Osteoblast (primary cell): ENCODE data around the gene DUSP1. TPM values are rescaled to one million over a fixed set of nuclear protein-coding genes. Genes with fewer than 3 reads are reported as not detected.
"Not testable (repeated sequence)": the region's sequence is repeated elsewhere in the genome, so short reads cannot be mapped to it uniquely, and the experiment has no call there.

Source experiments
- DNase-seq: peaks from one replicate; pipeline ENCODE4 v3.0.0; 2011; ENCODE audit warnings: low spot score, mixed read lengths; ENCODE audit not compliant: insufficient read length; ENCODE audit errors: missing footprints
- H2AFZ ChIP-seq: 2 replicates; pipeline ENCODE4 v1.6.0; 2011; ENCODE audit warnings: mild to moderate bottlenecking, low read length
- H3K27ac ChIP-seq: 2 replicates; pipeline ENCODE4 v1.5.1; 2011; ENCODE audit warnings: mild to moderate bottlenecking, low read depth, low read length, moderate library complexity
- H3K27me3 ChIP-seq: 2 replicates; pipeline ENCODE4 v1.6.0; 2012; ENCODE audit warnings: mild to moderate bottlenecking, control low read depth, inconsistent platforms, low read length, moderate library complexity; ENCODE audit not compliant: insufficient read depth
- H3K36me3 ChIP-seq: 2 replicates; pipeline ENCODE4 v1.5.1; 2011; ENCODE audit warnings: mild to moderate bottlenecking, low read length, control low read depth, moderate library complexity; ENCODE audit not compliant: insufficient read depth
- H3K4me1 ChIP-seq: 2 replicates; pipeline ENCODE4 v1.5.1; 2011; ENCODE audit warnings: mild to moderate bottlenecking, low read length, control low read depth, moderate library complexity; ENCODE audit not compliant: insufficient read depth
- H3K4me2 ChIP-seq: 2 replicates; pipeline ENCODE4 v1.6.0; 2011; ENCODE audit warnings: mild to moderate bottlenecking, low read length; ENCODE audit not compliant: insufficient read depth
- H3K4me3 ChIP-seq: fragments of 200-600 bp; sonication (generic); 3 replicates; pipeline ENCODE4 v1.5.1; 2012; ENCODE audit warnings: mild to moderate bottlenecking, low read length, inconsistent platforms; ENCODE audit not compliant: insufficient read depth
- H3K79me2 ChIP-seq: 2 replicates; pipeline ENCODE4 v1.6.0; 2012; ENCODE audit warnings: mild to moderate bottlenecking, low read length, control low read depth, inconsistent platforms; ENCODE audit not compliant: insufficient read depth
- H3K9me3 ChIP-seq: 2 replicates; pipeline ENCODE4 v1.5.1; 2011; ENCODE audit warnings: low read depth, low read length, control low read depth
- H4K20me1 ChIP-seq: 2 replicates; pipeline ENCODE4 v1.6.0; 2012; ENCODE audit warnings: mild to moderate bottlenecking, low read length, control low read depth; ENCODE audit not compliant: insufficient read depth
- CTCF ChIP-seq: IDR thresholded peaks from 2 replicates; pipeline ENCODE4 v1.5.1; 2011; ENCODE audit warnings: mild to moderate bottlenecking, low read depth, low read length, moderate library complexity; ENCODE audit errors: extremely low read depth
- total RNA-seq: library from RNA; depleted of rRNA; stranded (reverse); fragments of >200 nt; gene quantifications from 2 replicates; pipeline ENCODE4 v1.2.3, GENCODE V29; 2012

The DUSP1 gene
- total RNA-seq, 1 donor: 74.6 TPM

- H4K20me1 ChIP-seq: no peaks in the 10 kb centered on the region
- no peaks in the 10 kb centered on the region for H3K27me3 ChIP-seq
- TF ChIP-seq CTCF: no peak
- no peak for DNase-seq
- no peaks in the 10 kb centered on the region for H3K36me3 ChIP-seq
- no peak overlapping the region for H2AFZ ChIP-seq
- no peak overlapping the region for H3K27ac ChIP-seq
- H3K4me1 ChIP-seq: peaks cover 27% of the 10 kb centered on the region
- H3K4me2 ChIP-seq: no peak overlapping the region
- H3K79me2 ChIP-seq: no peaks in the 10 kb centered on the region
- no peaks in the 10 kb centered on the region for H3K9me3 ChIP-seq
- no peak overlapping the region for H3K4me3 ChIP-seq
These were observed 14.6 kb upstream of the DUSP1 start for GRCh38 chr5:172785429-172786088.

GRCh38 chr5:172784162-172784561 lies 13.2 kb upstream of the DUSP1 start:
- peaks cover 14% of the 10 kb centered on the region for H3K4me1 ChIP-seq
- DNase-seq, H3K27ac ChIP-seq: not testable (repeated sequence)

GRCh38 chr5:172783319-172783718 lies 12.3 kb upstream of the DUSP1 start:
- not testable (repeated sequence) for H3K27ac ChIP-seq, H3K79me2 ChIP-seq, H3K4me3 ChIP-seq, DNase-seq, H3K9me3 ChIP-seq, H3K36me3 ChIP-seq, H3K27me3 ChIP-seq, H4K20me1 ChIP-seq, H3K4me2 ChIP-seq, H2AFZ ChIP-seq
- H3K4me1 ChIP-seq: peaks cover 15% of the 10 kb centered on the region

More at GRCh38 chr5:172784162-172784561, 13.2 kb upstream of the DUSP1 start:
- not testable (repeated sequence) for H2AFZ ChIP-seq, H3K79me2 ChIP-seq, H3K36me3 ChIP-seq, H3K27me3 ChIP-seq, H4K20me1 ChIP-seq, H3K4me2 ChIP-seq, H3K9me3 ChIP-seq, H3K4me3 ChIP-seq

- Histone ChIP-seq H3K27me3 (no peaks in the 10 kb centered on the region), H4K20me1 (no peaks in the 10 kb centered on the region), H3K4me3 (no peak overlapping the region), H2AFZ (no peak overlapping the region), H3K79me2 (no peaks in the 10 kb centered on the region), H3K4me2 (no peak overlapping the region), H3K9me3 (no peaks in the 10 kb centered on the region), H3K27ac (no peak overlapping the region), H3K36me3 (no peaks in the 10 kb centered on the region), H3K4me1 (peaks cover 24% of the 10 kb centered on the region)
- no peak for TF ChIP-seq CTCF
- DNase-seq: no peak
These were observed 11.4 kb upstream of the DUSP1 start for GRCh38 chr5:172782169-172783039.
